HG02623 (cell line): Measurements from ENCODE around the gene UBTD2.
"Not testable (repeated sequence)": the region's sequence is repeated elsewhere in the genome, so short reads cannot be mapped to it uniquely, and the experiment has no call there.

Experiments used
- ATAC-seq: cut with Tn5 transposase; IDR thresholded peaks from one replicate; pipeline ENCODE4 v1.9.1; 2021; ENCODE audit warnings: moderate library complexity; ENCODE audit not compliant: unreplicated experiment

Gene UBTD2

GRCh38 chr5:172252501-172252900 is 31.1 kb downstream of the UBTD2 start:
- no peak for ATAC-seq

GRCh38 chr5:172251419-172251818 is 32.1 kb downstream of the UBTD2 start:
- ATAC-seq, result no peak

- no peak for ATAC-seq
Observed at GRCh38 chr5:172248637-172249036, 34.9 kb downstream of the UBTD2 start.

- ATAC-seq, result no peak
Observed at GRCh38 chr5:172245703-172246125, 37.9 kb downstream of the UBTD2 start.

GRCh38 chr5:172245046-172245445 is 38.5 kb downstream of the UBTD2 start:
- no peak for ATAC-seq

- ATAC-seq, result no peak
Observed at GRCh38 chr5:172243302-172243701, 40.3 kb downstream of the UBTD2 start.

GRCh38 chr5:172238334-172238733 is 45.2 kb downstream of the UBTD2 start:
- no peak for ATAC-seq

- no peak for ATAC-seq
Observed at GRCh38 chr5:172235827-172236736, 47.5 kb downstream of the UBTD2 start.

GRCh38 chr5:172235132-172235780 is 48.3 kb downstream of the UBTD2 start:
- ATAC-seq, result no peak

- no peak for ATAC-seq
Observed at GRCh38 chr5:172234031-172234430, 49.5 kb downstream of the UBTD2 start.

- no peak for ATAC-seq
Observed at GRCh38 chr5:172229904-172230303, 53.7 kb downstream of the UBTD2 start.

GRCh38 chr5:172224996-172225395 is 58.6 kb downstream of the UBTD2 start:
- ATAC-seq, result no peak

- peak; percentile 68 for ATAC-seq
Observed at GRCh38 chr5:172223901-172224873, 59.4 kb downstream of the UBTD2 start.

- ATAC-seq, result no peak
Observed at GRCh38 chr5:172219296-172219695, 64.3 kb downstream of the UBTD2 start.

- ATAC-seq, result no peak
Observed at GRCh38 chr5:172216345-172216744, 67.2 kb downstream of the UBTD2 start.

GRCh38 chr5:172213126-172213525 is 70.4 kb downstream of the UBTD2 start:
- ATAC-seq, result no peak

- no peak for ATAC-seq
Observed at GRCh38 chr5:172211676-172212075, 71.9 kb downstream of the UBTD2 start.

GRCh38 chr5:172209714-172210113 is 73.8 kb downstream of the UBTD2 start:
- no peak for ATAC-seq

- no peak for ATAC-seq
Observed at GRCh38 chr5:172207511-172207910, 76.1 kb downstream of the UBTD2 start.

GRCh38 chr5:172205984-172206383 is 77.6 kb downstream of the UBTD2 start:
- not testable (repeated sequence) for ATAC-seq

- ATAC-seq, result no peak
Observed at GRCh38 chr5:172200476-172200875, 83.1 kb downstream of the UBTD2 start.
